ENCODE results near the gene MLXIP.

MLXIP gene

DNA sequence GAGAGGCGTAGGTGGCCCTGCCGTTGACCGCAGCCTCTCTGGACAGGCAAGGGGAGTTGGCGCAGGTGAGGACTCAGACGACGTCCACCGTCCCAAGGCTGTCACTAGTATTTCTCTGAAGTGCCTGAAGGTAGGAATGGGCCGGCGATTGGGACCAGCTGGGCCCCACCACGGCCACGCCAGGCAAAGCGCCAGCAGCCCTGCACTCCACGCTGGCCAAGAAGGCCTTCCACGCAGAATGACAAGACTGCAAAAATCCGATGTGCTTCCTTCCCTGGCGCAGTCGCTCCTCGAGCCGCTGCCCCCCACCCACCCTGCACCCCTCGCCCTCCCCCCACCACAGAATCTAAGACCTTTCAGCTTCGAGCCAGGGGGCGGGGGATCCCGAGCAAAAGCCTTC is 17.3 kb upstream of the MLXIP start:
- Histone ChIP-seq H3K36me3 (replicated peaks; ENCODE audit: insufficient read depth, low read length) (no peaks in the 10 kb centered on the region), H3F3A (ENCODE audit: insufficient read depth, low read length) (no peaks in the 10 kb centered on the region), H2AFZ (ENCODE audit: low read length) (no peak overlapping the region)

DNA sequence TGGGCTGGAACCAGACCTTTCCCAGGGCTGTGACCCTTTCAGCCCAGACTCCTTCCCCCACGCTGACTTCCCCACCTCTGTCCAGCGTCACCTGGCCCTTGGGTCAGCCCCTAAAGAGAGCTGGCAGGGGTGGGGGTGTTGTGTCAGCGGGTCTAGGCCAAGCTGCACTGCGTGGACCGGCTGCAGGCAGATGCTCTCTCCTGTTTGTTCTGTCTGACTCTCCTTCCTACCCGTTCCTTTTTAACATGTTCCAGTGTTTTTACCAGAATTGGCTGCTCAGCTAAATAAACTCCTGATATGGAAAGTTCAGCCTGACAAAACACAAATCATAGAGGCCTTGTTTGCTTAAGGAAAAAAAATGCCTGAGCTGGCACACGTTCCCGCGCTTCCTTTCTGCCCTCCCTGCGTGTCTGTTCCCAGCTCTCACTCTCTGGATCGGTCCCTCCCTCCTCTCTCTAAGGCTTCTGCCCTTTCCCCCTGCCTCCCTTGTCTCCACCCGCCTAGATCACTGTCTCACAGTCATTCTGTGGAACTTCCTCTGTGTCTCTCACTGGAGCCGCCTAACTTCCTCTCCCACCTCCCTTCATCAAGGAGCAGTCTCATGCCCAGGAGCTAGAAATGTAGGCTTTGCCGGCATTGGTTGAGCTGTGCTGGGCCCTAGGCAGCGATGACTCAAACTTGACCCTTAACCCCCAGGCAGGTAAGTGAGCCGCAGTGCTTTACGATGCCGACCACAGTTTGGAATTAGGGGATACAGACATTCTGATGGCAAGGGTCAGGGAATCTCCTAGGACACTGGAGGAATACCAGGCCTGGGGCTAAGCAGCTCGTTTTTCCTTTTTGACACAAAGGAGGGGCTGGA is 15.5 kb upstream of the MLXIP start:
- Histone ChIP-seq H3K4me2 (ENCODE audit: low read depth, low read length) (no peak overlapping the region), H2AFZ (ENCODE audit: low read length) (no peak overlapping the region), H3K36me3 (replicated peaks; ENCODE audit: insufficient read depth, low read length) (no peaks in the 10 kb centered on the region), H3K9me3 (replicated peaks; ENCODE audit: insufficient read depth, low read length) (no peaks in the 10 kb centered on the region), H4K20me1 (ENCODE audit: insufficient read depth, low read length) (no peaks in the 10 kb centered on the region), H3K4me3 (ENCODE audit: low read length) (no peak overlapping the region), H3K27ac (ENCODE audit: low read length) (no peak overlapping the region), H3F3A (ENCODE audit: insufficient read depth, low read length) (peaks cover under 1% of the 10 kb centered on the region; the same call in 1 of the 2 replicates), H3K27me3 (replicated peaks; ENCODE audit: insufficient read depth, low read length) (no peaks in the 10 kb centered on the region), H3K9ac (ENCODE audit: low read length) (no peak overlapping the region), H3K4me1 (ENCODE audit: low read length) (0 out of 2 replicates have a peak, but pooled peaks cover 6% of the 10 kb centered on the region), H3K9me2 (replicated peaks; ENCODE audit: insufficient read depth, low read length) (no peaks in the 10 kb centered on the region), H3K79me2 (ENCODE audit: low read length) (no peaks in the 10 kb centered on the region)
- TF ChIP-seq EZH2 (optimal IDR thresholded peaks at IDR 0.05; ENCODE audit: low read depth, low read length) (no peak), EZH2phosphoT487 (IDR thresholded peaks at IDR 0.05; ENCODE audit: low read length) (no peak)
- TF ChIP-seq, protein P1, sequence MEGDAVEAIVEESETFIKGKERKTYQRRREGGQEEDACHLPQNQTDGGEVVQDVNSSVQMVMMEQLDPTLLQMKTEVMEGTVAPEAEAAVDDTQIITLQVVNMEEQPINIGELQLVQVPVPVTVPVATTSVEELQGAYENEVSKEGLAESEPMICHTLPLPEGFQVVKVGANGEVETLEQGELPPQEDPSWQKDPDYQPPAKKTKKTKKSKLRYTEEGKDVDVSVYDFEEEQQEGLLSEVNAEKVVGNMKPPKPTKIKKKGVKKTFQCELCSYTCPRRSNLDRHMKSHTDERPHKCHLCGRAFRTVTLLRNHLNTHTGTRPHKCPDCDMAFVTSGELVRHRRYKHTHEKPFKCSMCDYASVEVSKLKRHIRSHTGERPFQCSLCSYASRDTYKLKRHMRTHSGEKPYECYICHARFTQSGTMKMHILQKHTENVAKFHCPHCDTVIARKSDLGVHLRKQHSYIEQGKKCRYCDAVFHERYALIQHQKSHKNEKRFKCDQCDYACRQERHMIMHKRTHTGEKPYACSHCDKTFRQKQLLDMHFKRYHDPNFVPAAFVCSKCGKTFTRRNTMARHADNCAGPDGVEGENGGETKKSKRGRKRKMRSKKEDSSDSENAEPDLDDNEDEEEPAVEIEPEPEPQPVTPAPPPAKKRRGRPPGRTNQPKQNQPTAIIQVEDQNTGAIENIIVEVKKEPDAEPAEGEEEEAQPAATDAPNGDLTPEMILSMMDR (IDR thresholded peaks at IDR 0.05; ENCODE audit: low read length), result no peak
- no peak for DNase-seq

More for the DNA sequence above, 17.3 kb upstream of the MLXIP start:
- Histone ChIP-seq H3K9me3 (replicated peaks; ENCODE audit: insufficient read depth, low read length) (no peaks in the 10 kb centered on the region), H3K4me1 (ENCODE audit: low read length) (0 out of 2 replicates have a peak, but pooled peaks cover 6% of the 10 kb centered on the region), H3K27ac (ENCODE audit: low read length) (no peak overlapping the region), H3K9me2 (replicated peaks; ENCODE audit: insufficient read depth, low read length) (no peaks in the 10 kb centered on the region), H4K20me1 (ENCODE audit: insufficient read depth, low read length) (no peaks in the 10 kb centered on the region), H3K9ac (ENCODE audit: low read length) (no peak overlapping the region), H3K79me2 (ENCODE audit: low read length) (no peaks in the 10 kb centered on the region), H3K4me2 (ENCODE audit: low read depth, low read length) (no peak overlapping the region), H3K4me3 (ENCODE audit: low read length) (no peak overlapping the region), H3K27me3 (replicated peaks; ENCODE audit: insufficient read depth, low read length) (no peaks in the 10 kb centered on the region)
- TF ChIP-seq EZH2 (optimal IDR thresholded peaks at IDR 0.05; ENCODE audit: low read depth, low read length) (no peak), EZH2phosphoT487 (IDR thresholded peaks at IDR 0.05; ENCODE audit: low read length) (no peak)
- TF ChIP-seq, protein P1 (IDR thresholded peaks at IDR 0.05; ENCODE audit: low read length), result no peak
- no peak for DNase-seq

DNA sequence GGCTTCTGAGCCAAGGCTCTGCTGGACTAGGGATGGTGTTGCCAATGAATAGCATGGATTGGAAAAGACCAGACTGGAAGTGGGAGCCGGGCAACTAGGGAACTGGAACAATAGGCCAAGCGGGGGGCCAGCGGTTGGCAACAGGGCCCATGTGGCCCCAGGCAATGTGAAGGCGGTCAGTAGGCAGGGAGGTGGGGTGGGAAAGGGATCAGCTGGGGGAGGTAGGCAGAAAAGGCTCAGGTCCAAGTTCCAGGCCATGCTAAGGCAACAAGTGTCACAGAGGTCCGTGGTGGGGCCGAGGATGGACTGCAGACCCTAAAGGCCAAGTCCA is 14.9 kb upstream of the MLXIP start:
- H3K4me1 ChIP-seq (ENCODE audit: low read length), result 0 out of 2 replicates have a peak, but pooled peaks cover 9% of the 10 kb centered on the region
- H3K79me2 ChIP-seq (ENCODE audit: low read length), result no peaks in the 10 kb centered on the region
- no peak overlapping the region for H3K4me3 ChIP-seq (ENCODE audit: low read length)
- no peak overlapping the region for H2AFZ ChIP-seq (ENCODE audit: low read length)
- H3K36me3 ChIP-seq (replicated peaks; ENCODE audit: insufficient read depth, low read length), result no peaks in the 10 kb centered on the region
- peaks cover 5% of the 10 kb centered on the region; the same call in 1 of the 2 replicates for H3F3A ChIP-seq (ENCODE audit: insufficient read depth, low read length)
- DNase-seq, result no peak
- no peak overlapping the region for H3K27ac ChIP-seq (ENCODE audit: low read length)
- no peaks in the 10 kb centered on the region for H3K9me3 ChIP-seq (replicated peaks; ENCODE audit: insufficient read depth, low read length)
- H4K20me1 ChIP-seq (ENCODE audit: insufficient read depth, low read length), result no peaks in the 10 kb centered on the region
- H3K27me3 ChIP-seq (replicated peaks; ENCODE audit: insufficient read depth, low read length), result no peaks in the 10 kb centered on the region
- no peaks in the 10 kb centered on the region for H3K9me2 ChIP-seq (replicated peaks; ENCODE audit: insufficient read depth, low read length)
- H3K9ac ChIP-seq (ENCODE audit: low read length), result no peak overlapping the region
- H3K4me2 ChIP-seq (ENCODE audit: low read depth, low read length), result no peak overlapping the region
- TF ChIP-seq EZH2 (optimal IDR thresholded peaks at IDR 0.05; ENCODE audit: low read depth, low read length), result no peak
- no peak for TF ChIP-seq EZH2phosphoT487 (IDR thresholded peaks at IDR 0.05; ENCODE audit: low read length)
- TF ChIP-seq, protein P1 (IDR thresholded peaks at IDR 0.05; ENCODE audit: low read length), result no peak

All from MM.1S (cell line).